GM10248 (cell line): ENCODE data around the gene RNF123.

ENCODE experiments used
- CTCF ChIA-PET: fragments of 300-600 bp; sonication (Branson Sonifier 250); formaldehyde crosslinking; extraction: SDS; loops from one replicate; lab custom pipeline; 2021; ENCODE audit warnings: antibody characterized with exemption; lab: Yijun Ruan, JAX
- POLR2A ChIA-PET: fragments of 350-650 bp; sonication (Branson Sonifier 250); formaldehyde crosslinking; extraction: SDS; loops from one replicate; lab custom pipeline; 2020; ENCODE audit warnings: antibody characterized with exemption; lab: Yijun Ruan, JAX
- DNase-seq: peaks from one replicate; pipeline ENCODE4 v3.0.0; 2012; ENCODE audit errors: extremely low spot score
- CTCF ChIP-seq: IDR thresholded peaks from 2 replicates; pipeline ENCODE4 v1.5.1; 2012; ENCODE audit warnings: mild to moderate bottlenecking, low read depth; ENCODE audit errors: extremely low read depth, missing control alignments, control extremely low read depth

The RNF123 gene

GRCh38 chr3:49689046-49689907, at the start of gene RNF123, which contains the start of gene MST1:
TSS of gene RNF123 (plus strand) at chr3:49689557. CDS start at chr3:49691166, 1,609 bp downstream.
TSS of gene MST1 (minus strand) at chr3:49689474. CDS start at chr3:49688691, 783 bp downstream.
- DNase-seq, result peak; percentile 93
- ChIA-PET POLR2A (no interaction called here), CTCF (interaction anchor here (0.6 to 1.3 kb wide), 3 partner anchors 29 to 448 kb away, joined by 3 to 4 read pairs (median 3); no protein-coding TSS in a partner anchor)
- TF ChIP-seq CTCF, result peak; percentile 31

DNA sequence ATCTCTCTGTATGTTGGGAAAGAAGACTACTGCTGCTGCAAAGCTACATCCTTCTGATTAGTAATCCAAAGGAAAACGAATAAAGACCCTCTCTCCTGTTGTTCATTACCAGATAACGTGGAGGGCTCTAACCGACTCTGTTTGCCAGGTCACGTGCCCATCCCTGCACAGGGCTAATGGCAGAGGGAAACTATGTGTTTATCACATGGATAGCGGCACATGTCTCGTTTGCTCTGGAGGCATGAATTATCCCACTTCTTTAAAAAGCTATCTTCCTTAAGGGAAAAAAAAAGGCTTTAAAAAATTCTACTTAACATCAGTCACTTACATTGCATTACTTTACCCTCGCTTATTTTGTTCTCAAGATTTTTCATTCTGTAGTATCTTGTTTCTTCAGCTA, 48.1 kb upstream of the RNF123 start:
- no peak for DNase-seq
- TF ChIP-seq CTCF, result no peak
- POLR2A ChIA-PET, result no interaction called here
- CTCF ChIA-PET, result interaction anchor here (0.9 to 2.0 kb wide), 3 partner anchors 22 to 102 kb away, joined by 4 to 5 read pairs (median 4); no protein-coding TSS in a partner anchor

DNA sequence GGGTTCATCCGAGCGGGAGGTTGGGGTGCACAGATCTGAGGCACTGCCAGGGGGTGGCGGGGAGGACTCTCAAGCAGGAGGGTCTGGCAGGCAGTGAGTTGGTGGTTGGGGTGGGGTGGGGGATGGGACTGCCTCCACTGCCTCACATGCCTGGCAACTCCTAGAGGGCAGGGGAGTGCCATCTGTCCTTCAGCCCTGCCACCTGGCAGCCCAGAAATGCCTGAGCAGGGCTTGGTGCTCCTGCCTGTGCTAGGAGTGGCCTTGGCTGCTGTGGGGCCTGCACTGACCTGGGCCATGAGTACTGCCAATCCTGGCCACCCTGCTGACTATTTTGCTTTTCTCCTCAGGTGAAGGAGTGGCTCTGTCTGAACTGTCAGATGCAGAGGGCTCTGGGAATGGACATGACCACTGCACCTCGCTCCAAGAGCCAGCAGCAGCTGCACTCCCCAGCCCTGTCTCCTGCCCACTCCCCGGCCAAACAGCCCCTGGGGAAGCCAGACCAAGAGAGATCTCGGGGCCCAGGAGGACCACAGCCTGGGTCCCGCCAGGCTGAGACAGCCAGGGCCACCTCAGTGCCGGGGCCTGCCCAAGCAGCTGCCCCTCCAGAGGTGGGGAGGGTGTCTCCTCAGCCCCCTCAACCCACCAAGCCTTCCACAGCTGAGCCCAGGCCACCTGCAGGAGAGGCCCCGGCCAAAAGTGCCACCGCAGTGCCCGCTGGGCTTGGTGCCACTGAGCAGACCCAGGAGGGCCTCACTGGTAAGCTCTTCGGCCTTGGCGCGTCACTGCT, 47.2 kb upstream of the RNF123 start:
- ChIA-PET CTCF (interaction anchor here (1.4 to 2.0 kb wide), 2 partner anchors 21 to 29 kb away, joined by 4 to 5 read pairs; no protein-coding TSS in a partner anchor), POLR2A (no interaction called here)
- no peak for DNase-seq
- no peak for TF ChIP-seq CTCF

DNA sequence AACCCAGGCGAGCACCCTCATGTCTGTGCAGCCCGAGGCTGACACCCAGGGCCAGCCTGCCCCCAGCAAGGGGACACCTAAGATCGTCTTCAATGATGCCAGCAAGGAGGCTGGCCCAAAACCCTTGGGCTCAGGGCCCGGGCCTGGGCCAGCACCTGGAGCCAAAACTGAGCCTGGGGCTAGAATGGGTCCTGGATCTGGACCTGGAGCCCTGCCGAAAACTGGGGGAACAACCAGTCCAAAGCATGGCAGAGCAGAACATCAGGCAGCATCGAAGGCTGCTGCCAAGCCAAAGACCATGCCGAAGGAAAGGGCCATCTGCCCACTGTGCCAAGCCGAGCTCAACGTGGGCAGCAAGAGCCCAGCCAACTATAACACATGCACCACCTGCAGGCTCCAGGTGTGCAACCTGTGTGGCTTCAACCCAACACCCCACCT, 46.6 kb upstream of the RNF123 start:
- ChIA-PET CTCF (interaction anchor here (2.0 kb wide), 1 partner anchor 28 kb away, joined by 5 read pairs; no protein-coding TSS in a partner anchor), POLR2A (no interaction called here)
- DNase-seq, result no peak
- TF ChIP-seq CTCF, result no peak

- TF ChIP-seq CTCF, result no peak
- ChIA-PET POLR2A (no interaction called here), CTCF (interaction anchor here (0.7 to 1.5 kb wide), 5 partner anchors 8 to 105 kb away, joined by 3 to 7 read pairs (median 5); no protein-coding TSS in a partner anchor)
- DNase-seq, result no peak
Observed at GRCh38 chr3:49644684-49645083, 44.7 kb upstream of the RNF123 start.

GRCh38 chr3:49646236-49646635, 43.1 kb upstream of the RNF123 start:
- CTCF ChIA-PET, result interaction anchor here (1.1 to 2.4 kb wide), 3 partner anchors 9 to 106 kb away, joined by 3 to 8 read pairs (median 4); no protein-coding TSS in a partner anchor
- DNase-seq, result no peak
- TF ChIP-seq CTCF, result no peak
- POLR2A ChIA-PET, result interaction anchor here (1.7 kb wide), 1 partner anchor 9 kb away, joined by 4 read pairs; no protein-coding TSS in a partner anchor
